ENCODE data around the gene CAPN12.

The CAPN12 gene

GRCh38 chr19:38695832-38696728 is 48.2 kb downstream of the CAPN12 start:
- DNase-seq (ENCODE audit: low spot score) = no peak

- no peak for DNase-seq (ENCODE audit: low spot score)
Measured at GRCh38 chr19:38695317-38695683, 49.0 kb downstream of the CAPN12 start.

DNA sequence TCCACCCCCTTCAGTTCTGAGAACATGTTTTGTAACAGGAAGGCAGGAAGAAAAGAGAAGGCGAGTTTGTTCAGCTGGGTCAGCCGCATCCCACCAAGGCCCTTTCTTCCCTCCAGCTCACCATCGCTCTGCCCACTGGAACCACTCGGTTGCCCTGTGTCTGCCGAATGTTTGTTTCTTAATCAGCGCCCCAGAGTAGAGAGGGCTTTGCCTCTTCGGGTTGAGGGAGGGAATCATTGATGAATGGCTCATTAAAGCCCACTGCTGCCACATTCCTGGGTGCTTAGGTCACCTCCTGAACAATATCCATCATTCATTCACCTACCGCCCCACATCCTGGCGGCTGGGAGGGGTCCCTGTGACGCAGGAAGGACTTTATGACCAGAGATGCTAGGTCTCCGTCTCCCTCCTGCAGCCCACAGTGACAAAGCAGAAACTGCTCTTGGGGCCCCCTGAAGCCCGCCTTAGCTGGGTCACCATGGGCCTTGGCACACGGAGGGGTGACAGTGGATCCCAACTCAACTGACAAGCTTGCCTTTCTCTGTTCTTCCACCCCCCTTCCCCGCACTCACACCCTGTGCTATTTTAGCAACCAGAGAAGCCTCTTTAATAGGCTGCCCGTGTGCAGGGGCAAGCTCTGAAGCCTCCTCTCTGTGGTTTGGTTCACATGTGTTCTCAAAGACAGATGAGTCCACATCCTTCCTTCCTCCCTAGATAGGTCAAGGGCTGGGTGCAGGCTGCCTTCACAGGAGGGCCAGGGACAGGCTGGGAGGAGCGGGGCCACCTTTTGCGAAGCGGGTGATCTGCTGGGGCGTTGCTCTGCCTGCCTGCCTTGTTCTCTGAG is 50.7 kb downstream of the CAPN12 start:
- no peak for DNase-seq (ENCODE audit: low spot score)

- no peak for DNase-seq (ENCODE audit: low spot score)
Measured at GRCh38 chr19:38692458-38693379, 51.6 kb downstream of the CAPN12 start.

- DNase-seq (ENCODE audit: low spot score) = no peak
Measured at GRCh38 chr19:38691938-38692457, 52.3 kb downstream of the CAPN12 start.

DNA sequence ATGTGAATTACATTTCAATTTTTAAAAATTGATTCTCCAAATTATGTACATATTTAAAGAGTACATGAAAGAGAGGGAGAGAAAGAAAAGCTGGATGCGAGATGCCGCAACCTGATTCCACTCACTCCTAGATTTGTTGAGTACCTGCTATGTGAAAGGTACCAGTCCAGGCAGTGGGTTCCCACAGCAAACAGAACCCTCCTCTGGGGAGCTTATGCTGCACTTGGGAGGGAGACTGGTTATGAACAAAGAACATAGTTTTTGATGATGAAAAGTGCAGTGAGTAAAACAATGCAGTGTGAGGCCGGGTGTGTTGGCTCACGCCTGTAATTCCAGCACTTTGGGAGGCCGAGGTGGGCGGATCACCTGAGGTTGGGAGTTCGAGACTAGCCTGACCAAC is 53.4 kb downstream of the CAPN12 start:
- no peak for DNase-seq (ENCODE audit: low spot score)

DNA sequence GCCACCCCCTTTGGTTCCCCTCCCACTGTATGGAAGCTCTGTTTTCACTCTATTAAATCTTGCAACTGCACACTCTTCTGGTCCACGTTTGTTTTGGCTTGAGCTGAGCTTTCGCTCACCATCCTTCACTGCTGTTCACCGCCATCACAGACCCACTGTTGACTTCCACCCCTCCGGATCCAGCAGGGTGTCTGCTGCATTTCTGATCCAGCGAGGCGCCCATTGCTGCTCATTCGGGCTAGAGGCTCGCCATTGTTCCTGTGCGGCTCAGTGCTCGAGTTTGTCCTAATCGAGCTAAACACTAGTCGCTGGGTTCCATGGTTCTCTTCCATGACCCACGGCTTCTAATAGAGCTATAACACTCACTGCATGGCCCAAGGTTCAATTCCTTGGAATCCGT is 54.1 kb downstream of the CAPN12 start:
- no peak for DNase-seq (ENCODE audit: low spot score)

- no peak for DNase-seq (ENCODE audit: low spot score)
Measured at GRCh38 chr19:38687837-38688378, 56.4 kb downstream of the CAPN12 start.

DNA sequence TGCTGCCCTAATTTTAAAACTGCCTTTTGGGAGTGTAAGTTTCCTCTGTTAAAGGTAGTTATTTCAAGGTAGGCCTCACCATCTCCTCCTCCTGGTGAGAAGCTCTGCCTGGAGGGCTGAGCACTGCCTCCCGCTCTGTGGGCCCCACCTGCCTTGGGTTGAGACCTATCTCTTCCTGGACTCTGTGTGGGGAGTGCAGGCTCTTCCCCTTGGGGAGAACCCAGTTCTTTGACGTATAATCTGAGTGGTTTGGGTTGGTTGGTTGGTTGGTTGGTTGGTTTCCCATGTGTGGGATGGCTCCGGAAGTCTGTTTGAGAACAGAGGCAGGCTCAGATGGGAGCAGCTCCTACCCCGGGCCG is 57.8 kb downstream of the CAPN12 start:
- DNase-seq (ENCODE audit: low spot score) = no peak

DNA sequence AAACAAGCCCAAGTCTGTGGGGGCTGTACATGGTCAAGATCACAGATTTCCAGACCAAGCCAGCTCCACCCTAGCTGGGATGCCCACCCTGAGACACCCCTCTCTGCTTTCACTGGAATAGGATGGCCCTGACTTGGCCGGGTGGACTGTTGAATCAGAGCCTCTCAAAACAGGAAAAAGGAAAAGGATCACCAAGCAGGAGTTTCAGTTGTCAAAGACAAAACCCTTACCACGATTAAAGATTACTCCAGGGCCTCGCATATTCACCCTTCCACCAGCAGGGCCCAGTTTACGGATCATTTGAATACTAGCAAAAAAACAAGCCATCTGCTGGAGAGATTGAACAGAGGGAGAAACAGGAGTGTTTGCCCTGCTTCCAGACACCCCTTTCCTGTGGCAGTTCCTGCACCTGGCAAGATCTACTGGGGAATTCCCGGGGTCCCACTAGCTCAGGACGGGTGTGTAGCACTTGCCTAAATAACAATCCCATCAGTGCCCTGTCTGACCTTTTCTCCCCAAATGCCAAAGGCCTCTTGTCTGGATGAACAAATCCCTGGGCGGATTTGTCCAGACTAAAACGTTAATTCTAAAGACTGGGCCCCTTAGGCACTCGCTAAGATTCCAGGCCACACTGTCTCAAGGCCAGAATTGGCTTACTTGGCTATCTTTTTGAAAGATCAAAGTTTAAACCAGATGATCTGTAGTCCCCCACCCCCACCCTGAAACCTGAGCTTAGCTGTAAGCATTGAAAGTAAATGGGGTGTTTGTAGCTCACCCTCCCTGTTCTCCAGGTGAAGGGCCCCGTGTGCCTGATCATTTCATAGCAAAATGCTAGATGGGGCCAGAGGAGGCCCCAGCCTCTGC is 58.4 kb downstream of the CAPN12 start:
- DNase-seq (ENCODE audit: low spot score) = peak; percentile 34

GRCh38 chr19:38684862-38685665 is 59.2 kb downstream of the CAPN12 start:
- no peak for DNase-seq (ENCODE audit: low spot score)

DNA sequence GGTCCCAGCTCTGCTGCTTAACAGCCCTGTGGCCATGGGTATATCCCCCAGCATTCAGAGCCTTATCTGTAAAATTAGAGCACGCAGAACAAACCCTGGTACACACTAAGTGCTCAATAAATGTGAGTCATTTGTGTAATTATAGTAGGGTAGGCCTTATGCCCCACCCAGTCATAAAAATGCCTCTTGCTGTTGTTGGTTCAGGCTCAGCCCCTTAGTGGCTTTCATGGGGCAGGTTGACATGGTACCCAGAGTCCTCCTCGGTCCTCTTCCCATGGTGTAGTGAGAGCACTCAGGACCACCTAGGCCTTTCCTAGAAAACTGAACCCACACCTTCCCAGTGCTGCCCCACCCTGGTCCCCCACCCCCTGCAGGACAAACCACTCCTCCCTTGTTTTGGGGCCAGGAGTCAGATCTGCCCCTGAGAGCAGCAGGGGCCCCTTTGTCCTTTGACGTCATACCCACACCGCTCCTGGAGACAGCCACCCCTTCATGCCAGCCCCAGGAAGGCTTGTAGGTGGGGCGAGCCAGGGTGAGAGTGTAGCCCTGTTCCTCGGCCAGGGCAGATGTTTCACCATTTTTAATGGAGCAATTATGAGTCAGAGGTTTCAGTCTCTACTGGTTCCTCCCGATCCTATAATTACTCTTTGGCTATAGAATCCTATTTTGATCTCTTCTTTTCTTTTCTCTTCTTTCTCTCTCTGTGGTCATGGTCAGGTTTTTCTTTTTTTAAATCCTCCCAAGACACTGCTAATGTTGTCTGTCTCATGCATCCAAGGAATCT is 60.0 kb downstream of the CAPN12 start:
- peak; percentile 43 for DNase-seq (ENCODE audit: low spot score)

DNA sequence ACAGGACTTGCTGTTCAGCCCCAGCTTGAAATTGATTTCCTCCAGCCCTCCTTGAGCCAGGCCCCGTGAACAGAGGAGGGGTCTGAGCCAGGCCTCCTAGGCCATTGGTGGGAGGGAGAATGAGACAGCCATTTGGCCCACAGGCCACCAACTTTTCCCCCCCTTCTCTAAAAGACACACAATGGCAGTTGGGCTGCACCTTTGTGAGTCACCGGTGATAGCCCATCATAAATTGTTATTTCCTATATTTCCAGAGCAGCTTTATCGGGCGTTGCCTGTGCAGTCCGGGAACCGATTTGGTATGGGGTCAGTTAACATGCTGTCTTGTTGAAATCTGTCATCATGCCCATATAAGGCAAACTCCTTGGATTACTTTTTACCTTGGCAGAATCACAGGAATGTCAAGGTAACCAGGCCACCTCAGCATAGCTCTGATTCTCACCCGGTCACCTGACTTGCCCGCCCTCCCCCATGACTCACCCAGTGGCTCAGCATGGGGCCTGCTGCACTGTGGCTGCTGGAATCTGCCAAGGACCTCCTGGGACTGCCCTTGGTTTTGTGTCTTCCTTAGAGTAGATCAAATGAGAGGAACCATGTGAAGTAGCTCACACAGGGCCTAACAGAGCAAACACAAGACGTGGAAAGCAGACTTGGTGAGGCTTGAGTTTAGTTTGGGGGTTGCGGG is 60.7 kb downstream of the CAPN12 start:
- DNase-seq (ENCODE audit: low spot score) = peak; percentile 73

GRCh38 chr19:38682872-38683392 is 61.3 kb downstream of the CAPN12 start:
- no peak for DNase-seq (ENCODE audit: low spot score)

DNA sequence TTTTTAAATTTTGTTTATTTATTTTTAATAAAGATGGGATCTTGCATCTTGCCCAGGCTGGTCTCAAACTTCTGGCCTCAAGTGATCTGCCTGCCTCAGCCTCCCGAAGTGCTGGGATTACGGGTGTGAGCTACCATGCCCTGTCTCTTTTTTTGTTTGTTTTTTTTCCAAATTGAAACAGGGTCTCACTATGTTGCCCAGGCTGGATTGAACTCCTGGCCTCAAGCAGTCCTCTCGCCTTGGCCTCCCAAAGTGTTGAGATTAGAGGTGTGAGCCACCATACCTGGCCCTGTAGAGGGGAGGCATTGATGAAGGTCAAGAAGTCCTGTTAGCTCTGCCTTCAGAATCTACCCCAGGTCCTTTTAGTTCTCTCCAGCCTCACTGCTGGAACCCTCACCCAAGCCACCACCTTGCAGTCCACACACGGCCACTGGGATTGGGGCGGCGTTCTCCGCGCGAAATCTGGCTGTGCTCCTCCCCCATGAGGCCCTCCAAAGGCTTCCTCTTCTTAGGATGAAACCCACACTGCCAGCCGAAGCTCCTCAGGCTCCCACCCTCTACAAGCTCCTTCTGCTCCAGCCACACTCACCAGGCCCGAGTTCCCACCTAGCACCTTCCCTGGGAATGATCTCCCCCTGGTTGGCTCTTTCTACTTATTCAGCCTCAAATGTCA is 61.9 kb downstream of the CAPN12 start:
- DNase-seq (ENCODE audit: low spot score) = no peak

All from hematopoietic multipotent progenitor cell treated with erythropoietin and hydrocortisone succinate and interleukin-3 and kit ligand, for 15 days (in vitro differentiated cells).